Stimulated activated CD4-positive, alpha-beta T cell treated with anti-CD3 and anti-CD28 coated beads, TNF-alpha, amount 100 ng/mL, for 1 hour (primary cell): Measurements from ENCODE around the gene ECE2.
A peak's percentile ranks its signal among the peaks of the same experiment; 100 is the strongest.
"Not testable (repeated sequence)": the region's sequence is repeated elsewhere in the genome, so short reads cannot be mapped to it uniquely, and the experiment has no call there.

ENCODE experiments used
- DNase-seq, 3 donors: peaks; one replicate each; pipeline ENCODE4 v3.0.0-alpha.2; 2020; ENCODE audit warnings: low read depth in 3 of 3, low spot score in 1 of 3

Gene ECE2

DNA sequence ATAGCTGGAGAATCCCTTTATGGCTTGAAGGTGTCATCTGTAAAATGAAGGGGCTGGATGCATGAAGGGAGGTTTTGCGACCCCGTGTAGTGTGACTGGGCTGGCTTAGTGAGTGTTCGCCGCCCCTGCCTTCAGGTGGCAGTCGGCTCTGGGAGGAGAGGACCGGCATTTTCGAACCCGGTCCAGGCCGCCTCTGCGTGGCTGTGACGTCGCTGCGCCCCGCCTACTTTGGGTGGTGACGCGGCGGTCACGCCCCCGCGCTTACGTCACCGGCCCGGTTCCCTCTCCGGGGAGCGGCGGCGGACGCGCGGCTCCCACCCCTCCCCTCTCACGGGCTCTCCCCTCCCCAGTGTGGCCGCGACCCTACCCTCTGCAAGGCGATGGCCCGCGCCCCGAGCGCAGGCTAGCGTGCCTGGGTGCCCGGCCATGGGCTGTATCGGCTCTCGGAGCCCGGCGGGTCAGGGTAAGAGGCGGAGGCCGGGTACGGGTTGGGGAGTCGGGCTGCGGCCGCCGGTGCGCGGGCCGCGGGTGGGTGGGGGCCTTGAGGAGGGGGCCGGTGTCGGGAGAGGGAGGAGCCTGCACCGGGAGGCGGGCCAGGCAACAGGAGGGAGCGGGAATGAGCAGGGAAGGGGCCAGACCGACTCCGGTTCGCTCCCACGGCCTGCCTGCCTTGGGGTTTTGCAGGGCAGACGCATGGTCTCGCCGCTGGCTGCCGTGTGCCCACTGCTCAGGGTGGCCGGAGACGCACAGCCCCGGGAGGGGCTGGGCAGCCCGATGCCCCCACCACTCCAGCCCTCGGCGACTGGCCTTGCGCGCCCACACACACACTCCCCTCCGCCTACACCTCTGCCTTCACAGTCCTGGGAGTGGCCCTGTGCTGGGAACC is 60.1 kb downstream of the ECE2 start:
- peak; percentile 43 to 89 (median 73) for DNase-seq

DNA sequence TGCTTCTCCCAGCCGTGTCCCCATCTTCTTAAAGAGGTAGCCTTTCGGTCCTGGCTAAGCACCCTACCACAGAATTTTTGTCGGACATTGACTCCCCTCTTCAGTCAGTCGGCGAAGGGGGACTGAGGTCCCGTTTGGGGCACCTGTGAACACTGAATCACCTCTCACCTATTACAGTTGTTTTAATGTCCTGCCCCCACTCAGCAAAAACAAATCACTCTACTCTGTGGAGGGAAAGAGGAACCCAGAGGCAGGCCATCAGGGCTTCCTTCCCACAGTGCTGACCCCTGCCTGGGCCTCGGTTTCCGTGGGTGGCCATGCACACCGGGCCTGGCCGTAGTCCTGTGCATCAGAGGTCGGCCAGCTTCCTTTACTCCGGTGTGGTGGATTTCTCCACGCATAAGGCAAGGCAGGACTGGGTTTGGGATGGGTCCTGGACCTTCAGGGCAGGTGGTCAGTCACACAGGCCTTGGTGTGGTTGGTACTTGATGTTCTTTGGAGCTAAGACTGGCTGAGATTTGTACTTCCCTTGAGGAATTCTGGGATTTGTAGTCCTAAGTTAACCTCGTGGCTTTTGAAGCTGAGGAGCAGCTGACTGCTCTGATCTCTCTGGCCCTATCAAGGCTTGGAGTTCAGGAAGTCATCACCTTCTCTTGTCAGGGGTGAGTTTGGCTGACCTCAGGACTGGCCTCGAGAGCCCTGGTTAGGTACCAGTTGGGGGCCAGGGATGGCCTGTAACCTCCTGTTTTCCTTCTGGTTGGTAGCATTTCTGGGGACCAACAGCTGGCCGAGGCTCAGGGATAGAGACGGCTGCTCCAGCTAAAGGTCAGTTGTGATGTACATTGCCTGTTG is 61.0 kb downstream of the ECE2 start:
- DNase-seq: no peak

DNA sequence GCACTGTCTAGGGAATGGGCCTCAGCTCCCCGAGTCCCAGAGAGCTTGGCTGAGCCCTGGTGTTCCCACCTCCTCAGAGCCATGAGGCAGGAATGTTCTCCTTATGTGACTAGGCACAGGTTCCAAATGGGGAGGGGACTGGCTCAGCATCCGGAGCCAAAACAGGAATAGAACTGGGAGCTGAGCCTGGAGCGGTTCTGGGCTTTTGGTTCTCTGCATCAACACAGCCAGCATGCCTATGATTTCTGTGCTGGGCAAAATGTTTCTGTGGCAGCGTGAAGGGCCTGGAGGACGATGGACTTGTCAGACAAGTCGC is 61.5 kb downstream of the ECE2 start, which contains the start of gene FAM131A:
TSS of gene FAM131A (plus strand) at position 202 of the 316 bp plus-strand sequence. CDS start at position 233, 31 bp downstream.
- no peak for DNase-seq

DNA sequence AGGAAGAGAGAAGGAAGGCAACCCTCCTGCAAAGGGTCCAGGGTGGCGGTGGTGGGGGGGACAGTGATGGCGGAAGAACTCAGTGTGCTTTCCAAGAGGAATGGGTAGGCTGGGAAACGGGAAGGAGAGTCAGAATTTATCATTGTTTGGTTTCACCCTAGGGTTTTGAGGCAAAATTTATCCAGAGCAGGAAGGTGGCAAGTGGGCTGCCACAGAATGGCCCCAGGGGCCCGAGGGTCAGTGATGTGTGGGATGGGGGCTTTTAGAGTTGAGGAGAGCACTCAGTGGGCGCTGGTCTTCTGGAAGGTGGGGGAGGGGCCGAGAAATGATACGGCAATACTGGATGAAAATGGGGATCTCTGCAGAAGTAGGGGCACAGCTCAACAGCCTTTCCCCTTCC is 62.2 kb downstream of the ECE2 start:
- DNase-seq: no peak

DNA sequence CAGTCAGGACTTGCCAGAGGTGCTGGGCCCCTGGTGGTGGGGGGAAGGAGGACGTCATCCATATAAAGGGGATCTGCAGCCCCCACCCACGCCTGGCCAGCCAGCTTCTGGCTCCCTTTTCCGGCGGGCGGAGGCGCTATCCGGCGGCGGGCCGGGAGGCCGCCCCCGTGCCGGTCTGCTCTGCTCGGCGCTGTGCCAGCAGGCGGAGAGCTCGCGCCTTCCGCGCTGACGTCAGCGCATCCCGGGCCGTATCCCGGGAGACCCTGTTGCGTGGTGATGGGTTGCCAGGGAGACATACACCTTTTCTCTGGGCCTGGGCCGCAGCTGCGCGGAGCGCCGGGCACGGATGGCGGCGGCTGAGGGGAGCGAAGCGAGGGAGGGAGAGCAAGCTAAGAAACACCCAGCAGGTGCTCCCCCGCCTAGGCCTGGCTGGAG is 62.7 kb downstream of the ECE2 start:
- DNase-seq: no peak

DNA sequence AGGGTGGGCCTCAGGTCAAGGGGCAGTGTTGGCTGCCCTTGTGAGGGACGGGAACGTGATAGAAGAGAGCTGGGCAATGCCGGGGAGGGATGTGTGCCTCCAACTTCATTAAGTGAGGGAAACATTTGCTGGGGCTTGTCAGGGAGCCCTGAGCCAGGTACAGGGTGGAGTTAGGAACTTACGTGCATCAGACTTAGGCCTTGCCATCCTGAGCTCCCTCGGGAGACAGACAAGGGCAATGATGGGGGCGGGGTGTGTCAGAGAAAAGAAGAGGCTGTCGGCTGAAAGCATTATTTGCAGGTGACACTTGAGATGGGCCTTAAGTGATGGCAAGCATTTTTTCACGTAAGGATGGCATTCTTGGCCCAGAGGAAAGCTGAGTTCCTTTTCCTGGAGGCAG is 63.2 kb downstream of the ECE2 start:
- no peak for DNase-seq

DNA sequence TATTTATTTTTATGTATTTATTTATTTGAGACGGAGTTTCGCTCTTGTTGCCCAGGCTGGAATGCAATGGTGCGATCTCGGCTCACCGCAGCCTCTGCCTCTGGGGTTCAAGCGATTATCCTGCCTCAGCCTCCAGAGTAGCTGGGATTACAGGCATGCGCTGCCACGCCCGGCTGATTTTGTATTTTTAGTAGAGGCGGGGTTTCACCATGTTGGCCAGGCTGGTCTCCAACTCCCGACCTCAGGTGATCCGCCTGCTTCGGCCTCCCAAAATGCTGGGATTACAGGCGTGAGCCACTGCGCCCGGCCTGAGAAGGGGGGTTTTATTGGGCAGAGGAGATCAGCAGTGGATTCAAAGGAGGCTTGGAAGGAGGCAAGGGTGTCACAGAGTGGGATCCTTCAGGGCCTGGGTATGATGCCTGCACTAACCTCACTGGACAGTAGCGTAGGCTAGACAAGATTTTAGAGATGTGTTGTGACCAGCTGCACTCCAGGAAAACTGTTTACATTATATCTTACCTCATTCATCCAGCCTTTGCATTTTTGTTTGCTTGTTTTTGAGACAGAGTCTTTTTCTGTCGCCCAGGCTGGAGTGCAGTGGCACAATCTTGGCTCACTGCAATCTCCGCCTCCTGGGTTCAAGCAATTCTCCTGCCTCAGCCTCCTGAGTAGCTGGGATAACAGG is 63.8 kb downstream of the ECE2 start:
- not testable (repeated sequence) for DNase-seq

DNA sequence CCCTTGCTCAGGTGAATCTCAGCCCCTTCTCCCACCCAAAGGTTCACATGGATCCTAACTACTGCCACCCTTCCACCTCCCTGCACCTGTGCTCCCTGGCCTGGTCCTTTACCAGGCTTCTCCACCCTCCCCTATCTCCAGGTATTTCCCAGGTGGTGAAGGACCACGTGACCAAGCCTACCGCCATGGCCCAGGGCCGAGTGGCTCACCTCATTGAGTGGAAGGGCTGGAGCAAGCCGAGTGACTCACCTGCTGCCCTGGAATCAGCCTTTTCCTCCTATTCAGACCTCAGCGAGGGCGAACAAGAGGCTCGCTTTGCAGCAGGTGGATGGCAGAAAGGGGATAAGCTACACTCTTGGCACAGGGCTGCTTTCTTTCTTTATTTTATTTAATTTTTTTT is 66.1 kb downstream of the ECE2 start:
- DNase-seq: no peak
